NB4 (cell line): ENCODE results near the gene ZIC4.

ENCODE experiments used
- TF ChIP-seq, protein P1 (sequence below): IDR thresholded peaks from one replicate; pipeline ENCODE4 v1.5.1; 2012; ENCODE audit warnings: low read depth, low read length
- TF ChIP-seq, protein P2 (sequence below): IDR thresholded peaks from 2 replicates; pipeline ENCODE4 v1.6.1; 2011; ENCODE audit warnings: low read depth, low read length

DNA sequence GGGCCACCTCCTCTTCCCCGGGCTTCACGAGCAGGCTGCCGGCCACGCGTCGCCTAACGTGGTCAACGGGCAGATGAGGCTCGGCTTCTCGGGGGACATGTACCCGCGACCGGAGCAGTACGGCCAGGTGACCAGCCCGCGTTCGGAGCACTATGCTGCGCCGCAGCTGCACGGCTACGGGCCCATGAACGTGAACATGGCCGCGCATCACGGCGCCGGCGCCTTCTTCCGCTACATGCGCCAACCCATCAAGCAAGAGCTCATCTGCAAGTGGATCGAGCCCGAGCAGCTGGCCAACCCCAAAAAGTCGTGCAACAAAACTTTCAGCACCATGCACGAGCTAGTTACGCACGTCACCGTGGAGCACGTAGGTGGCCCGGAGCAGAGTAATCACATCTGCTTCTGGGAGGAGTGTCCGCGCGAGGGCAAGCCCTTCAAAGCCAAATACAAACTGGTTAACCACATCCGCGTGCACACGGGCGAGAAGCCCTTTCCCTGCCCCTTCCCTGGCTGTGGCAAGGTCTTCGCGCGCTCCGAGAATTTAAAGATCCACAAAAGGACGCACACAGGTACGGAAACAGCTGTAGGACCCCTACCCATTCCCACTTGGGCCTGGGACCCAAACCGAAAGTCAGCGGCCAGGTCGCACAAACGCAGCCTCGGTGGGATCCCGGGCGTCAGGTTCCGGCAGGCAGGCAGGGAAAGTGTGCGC, 4.3 kb upstream of the ZIC4 start:
- TF ChIP-seq, protein P1, sequence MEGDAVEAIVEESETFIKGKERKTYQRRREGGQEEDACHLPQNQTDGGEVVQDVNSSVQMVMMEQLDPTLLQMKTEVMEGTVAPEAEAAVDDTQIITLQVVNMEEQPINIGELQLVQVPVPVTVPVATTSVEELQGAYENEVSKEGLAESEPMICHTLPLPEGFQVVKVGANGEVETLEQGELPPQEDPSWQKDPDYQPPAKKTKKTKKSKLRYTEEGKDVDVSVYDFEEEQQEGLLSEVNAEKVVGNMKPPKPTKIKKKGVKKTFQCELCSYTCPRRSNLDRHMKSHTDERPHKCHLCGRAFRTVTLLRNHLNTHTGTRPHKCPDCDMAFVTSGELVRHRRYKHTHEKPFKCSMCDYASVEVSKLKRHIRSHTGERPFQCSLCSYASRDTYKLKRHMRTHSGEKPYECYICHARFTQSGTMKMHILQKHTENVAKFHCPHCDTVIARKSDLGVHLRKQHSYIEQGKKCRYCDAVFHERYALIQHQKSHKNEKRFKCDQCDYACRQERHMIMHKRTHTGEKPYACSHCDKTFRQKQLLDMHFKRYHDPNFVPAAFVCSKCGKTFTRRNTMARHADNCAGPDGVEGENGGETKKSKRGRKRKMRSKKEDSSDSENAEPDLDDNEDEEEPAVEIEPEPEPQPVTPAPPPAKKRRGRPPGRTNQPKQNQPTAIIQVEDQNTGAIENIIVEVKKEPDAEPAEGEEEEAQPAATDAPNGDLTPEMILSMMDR, result no peak
- TF ChIP-seq, protein P2, sequence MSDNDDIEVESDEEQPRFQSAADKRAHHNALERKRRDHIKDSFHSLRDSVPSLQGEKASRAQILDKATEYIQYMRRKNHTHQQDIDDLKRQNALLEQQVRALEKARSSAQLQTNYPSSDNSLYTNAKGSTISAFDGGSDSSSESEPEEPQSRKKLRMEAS, result no peak
